Activated CD8-positive, alpha-beta memory T cell treated with anti-CD3 and anti-CD28 coated beads, Interleukin-2, amount 50 U/mL, for 24 hours (primary cell): ENCODE results near the gene SUN1.

Source experiments
- DNase-seq: peaks from one replicate; pipeline ENCODE4 v3.0.0-alpha.2; 2020; ENCODE audit errors: extremely low read depth

The SUN1 gene

DNA sequence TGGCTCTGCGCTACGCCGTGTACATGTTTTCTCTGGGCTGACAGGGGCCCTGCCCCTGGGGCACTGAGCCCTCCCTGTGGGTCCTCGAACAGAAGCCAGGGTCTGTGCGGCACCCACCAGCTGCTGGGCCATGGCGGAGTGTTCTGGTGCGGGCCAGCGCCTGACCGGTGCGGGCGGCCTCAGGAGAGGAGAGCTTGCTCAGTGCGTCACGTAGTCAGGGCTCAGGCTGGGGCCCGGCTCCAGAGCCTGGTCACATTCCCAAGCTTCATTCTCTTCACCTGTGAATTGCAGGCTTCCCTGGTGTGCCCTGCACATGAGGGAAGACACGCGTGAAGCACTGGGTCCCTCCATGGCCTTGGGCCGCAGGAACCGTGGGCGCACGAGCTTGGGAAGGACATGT is 59.5 kb downstream of the SUN1 start:
- DNase-seq: no peak

DNA sequence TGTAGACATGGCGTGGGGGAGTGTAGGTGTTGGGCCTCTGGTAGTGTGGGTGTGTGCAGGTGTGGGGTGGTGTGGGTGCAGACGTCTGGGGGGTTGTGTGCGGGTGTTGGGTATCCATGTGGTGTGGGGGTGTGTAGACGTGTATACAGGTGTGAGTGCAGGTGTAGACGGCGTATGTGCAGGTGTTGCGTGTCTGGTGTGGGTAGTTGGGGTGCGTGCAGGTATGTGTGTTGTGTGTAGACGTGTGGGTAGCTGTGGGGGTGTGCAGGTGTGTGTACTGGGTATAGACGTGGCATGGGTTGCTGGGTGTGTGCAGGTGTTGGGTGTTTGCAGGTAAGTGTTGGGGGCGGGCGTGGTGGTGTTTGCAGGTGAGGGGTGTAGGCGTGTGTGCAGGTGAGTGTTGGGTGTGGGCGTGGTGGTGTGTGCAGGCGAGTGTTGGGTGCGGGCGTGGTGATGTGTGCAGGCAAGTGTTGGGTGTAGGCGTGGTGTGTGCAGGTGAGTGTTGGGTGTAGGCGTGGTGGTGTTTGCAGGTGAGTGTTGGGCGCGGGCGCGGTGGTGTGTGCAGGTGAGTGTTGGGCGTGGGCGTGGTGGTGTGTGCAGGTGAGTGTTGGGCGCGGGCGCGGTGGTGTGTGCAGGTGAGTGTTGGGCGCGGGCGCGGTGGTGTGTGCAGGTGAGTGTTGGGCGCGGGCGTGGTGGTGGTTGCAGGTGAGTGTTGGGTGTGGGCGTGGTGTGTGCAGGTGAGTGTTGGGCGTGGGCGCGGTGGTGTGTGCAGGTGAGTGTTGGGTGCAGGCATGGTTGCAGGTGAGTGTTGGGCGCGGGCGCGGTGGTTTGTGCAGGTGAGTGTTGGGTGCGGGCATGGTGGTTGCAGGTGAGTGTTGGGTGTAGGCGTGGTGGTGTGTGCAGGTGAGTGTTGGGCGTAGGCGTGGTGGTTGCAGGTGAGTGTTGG is 60.6 kb downstream of the SUN1 start:
- DNase-seq: no peak

DNA sequence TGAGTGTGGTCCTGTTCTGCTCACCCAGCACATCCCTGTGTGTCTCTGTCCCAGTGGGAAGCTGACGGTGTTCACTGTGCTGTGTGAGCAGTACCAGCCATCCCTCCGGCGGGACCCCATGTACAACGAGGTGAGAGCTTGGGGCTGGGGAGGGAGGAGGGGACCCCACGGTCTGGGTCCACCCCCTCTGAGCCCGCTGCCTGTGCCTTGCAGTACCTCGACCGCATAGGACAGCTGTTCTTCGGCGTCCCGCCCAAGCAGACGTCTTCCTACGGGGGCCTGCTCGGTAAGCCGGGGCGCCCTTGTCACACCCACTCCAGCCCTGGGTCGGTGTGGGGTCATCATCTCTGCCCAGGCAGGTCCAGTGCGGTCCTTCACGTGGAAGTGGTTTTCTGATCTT is 61.4 kb downstream of the SUN1 start:
- no peak for DNase-seq

DNA sequence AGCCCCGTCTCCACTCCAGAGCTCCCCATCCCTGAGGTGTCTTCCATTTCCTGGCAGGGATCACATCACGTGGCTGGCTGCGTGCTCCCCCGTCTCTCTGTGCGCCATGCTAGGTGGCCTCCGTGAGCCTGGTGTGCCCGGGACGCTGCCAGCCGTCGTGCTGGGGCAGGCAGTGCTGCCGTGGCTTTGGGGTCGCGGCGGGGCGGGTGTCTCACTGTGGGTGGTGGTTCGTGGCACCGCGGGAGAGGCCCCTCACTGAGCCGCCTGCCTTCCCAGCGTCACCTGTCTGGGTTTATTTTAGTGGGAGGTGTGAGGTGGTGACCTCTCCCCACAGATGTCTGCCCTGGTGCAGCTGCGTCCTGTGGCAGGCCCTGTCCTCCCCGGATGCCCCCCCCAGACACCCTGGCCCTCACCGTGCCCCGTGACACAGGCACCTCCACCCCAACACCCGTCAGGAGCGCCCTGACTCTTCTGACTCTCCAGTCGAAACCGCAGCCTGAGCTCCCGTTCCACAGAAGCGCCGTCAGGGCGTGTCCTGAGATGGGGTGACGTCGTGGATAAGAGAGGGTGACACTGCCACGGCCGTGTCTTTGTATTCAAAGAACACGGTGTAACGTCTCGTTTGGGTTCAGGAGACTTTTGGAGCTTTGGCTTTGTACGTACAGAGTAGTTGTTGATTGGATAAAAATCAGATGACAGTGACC is 62.0 kb downstream of the SUN1 start:
- DNase-seq: no peak

DNA sequence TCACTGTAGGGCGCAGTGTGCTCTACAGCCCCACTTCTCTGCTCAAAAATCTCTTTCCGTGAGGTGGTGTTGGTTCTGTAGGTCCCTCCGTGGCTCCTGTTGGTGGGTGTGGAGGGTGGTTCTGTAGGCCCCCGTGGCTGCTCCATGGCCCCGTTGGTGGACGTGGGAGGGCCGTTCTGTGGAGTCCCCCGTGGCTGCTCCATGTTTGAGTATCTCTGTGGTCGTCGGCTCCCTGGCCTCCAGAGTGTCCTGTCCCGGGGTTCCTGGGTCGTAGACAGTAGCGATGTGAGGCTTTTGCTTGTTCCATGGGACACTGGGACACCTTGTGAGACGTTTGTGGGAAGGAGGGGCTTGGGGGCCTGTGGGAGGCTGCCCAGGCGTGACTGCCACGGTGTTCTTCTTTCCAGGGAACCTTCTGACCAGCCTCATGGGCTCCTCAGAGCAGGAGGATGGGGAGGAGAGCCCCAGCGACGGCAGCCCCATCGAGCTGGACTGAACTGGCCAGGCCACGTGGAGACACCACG is 62.7 kb downstream of the SUN1 start:
- DNase-seq: no peak

DNA sequence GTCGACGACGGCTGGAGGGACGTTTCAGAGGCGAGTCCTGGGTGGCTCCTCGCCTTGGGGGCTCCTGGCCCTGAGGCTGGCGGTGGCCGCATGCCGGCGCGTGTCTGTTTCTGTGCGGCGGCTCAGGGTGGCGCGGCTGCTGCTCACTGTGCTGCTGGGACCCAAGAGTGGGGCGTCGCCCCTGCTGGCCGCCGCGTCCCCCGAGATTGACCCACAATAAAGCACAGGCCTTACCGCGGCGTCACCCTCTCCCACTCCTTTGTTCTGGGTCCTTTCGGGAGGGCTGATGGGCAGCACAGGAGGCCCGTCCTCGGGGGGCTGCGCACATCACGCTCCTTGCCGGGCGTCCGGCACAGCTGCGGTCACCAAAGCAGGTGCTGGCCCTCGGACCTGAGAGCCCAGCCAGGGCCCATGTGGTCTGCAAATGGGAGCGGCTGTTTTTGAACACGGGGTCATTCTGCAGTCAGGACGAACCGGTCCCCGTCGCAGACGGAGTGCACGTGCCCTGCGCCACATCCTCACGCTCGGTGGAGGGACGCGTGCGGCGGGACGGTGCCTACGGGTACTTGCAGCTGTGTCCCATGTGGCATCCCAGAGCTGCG is 63.3 kb downstream of the SUN1 start:
- no peak for DNase-seq

DNA sequence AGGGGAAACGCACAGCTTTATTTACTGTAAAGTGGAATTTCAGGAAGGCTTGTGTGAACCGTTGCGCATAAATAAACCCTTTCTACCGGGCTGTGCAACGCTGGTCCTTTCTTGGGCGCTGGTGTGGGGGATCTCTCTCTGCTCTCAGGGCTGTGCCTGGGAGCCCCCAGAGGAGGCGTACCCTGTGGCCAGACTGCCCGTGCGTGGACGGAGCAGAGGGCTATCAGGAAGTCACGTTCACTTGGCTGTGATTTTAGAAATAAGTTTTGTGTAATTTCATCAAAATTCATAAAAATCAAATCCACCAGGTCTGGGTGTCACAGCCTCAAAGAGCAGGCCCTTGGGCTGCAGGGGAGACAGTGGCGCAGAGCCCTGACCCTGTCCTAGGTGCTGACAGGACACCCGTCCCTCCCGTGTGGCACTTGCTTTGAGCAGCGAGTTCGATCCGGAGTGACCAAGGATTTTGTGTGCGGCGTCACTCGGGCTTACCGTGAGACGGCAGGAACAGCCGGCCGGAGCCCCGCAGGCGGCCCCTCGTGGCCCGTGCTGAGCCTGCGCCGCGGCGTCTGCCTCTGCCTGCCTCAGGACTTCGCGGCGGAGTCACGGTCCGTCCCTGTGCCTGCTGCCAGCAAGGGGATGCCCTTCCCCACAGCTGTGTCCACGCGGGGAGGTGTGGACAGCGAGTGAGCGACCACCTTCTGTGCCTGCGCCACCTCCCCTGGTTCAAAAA is 64.2 kb downstream of the SUN1 start:
- no peak for DNase-seq

DNA sequence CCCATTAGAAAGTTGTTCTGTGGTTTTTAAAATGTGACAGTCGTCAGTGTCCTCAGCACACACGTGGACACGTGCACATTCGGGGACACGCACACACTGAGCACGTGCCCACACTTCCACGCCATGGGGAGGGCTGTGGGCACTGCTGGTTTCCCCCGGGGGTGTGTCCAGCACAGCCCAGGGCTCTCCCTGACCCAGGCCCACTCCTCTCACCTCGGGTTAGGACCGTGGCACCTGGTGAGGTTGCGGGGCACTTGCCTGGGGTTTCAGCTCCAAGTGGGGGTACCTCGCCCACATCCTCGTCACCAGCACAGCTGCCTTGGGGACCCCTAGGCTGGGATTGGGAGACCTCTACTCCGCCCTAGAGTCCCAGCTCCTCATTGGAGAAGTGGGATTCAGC is 64.8 kb downstream of the SUN1 start:
- DNase-seq: no peak

DNA sequence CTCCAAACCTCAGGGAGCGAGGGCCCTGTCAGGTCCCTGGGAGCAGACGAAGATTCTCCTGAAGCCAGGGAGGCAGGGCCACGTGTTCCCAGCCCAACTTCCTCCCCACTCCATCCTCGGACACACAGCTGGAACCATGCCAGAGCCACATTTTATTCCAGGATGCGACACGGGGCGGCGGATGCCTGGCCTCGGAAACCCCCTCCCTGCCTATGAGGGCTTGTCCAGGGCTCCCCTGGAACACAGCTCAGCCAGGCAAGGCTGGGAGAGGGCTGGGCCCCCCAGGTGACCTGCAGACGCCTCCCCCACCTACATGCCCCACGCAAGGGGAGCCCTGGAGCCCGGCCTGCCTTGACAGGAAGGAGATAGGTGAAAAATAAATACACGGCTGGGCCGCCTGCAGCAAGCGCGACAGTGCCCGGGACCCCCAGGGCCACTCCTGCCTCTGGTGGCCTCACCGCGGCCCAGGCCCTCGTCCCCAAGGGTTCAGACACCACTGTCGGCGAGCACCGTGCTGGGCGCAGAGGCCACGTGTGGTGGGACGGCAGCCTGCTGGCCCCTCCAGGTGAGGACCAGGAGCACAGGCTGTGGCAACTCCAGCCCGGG is 65.6 kb downstream of the SUN1 start:
- DNase-seq: no peak

DNA sequence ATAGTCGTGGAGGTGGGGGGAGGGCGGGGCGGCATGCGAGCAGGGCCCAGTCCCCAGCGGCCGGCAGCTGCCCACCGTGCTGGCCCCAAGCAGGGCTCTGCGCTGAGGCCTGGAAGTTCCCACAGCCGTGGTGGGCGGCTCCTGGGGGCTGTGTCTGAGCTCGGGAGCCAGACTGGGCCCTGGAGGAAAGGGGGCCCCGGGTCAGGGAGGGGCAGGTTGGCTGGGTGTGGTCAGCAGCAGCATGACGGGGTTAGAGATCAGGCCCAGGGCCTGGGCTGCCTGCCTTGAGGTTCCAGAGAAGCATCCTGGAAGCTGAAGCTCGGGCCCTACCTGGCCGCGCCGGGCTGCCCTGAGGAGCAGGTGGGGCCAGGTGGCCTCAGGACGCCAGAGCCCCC is 66.2 kb downstream of the SUN1 start:
- no peak for DNase-seq

DNA sequence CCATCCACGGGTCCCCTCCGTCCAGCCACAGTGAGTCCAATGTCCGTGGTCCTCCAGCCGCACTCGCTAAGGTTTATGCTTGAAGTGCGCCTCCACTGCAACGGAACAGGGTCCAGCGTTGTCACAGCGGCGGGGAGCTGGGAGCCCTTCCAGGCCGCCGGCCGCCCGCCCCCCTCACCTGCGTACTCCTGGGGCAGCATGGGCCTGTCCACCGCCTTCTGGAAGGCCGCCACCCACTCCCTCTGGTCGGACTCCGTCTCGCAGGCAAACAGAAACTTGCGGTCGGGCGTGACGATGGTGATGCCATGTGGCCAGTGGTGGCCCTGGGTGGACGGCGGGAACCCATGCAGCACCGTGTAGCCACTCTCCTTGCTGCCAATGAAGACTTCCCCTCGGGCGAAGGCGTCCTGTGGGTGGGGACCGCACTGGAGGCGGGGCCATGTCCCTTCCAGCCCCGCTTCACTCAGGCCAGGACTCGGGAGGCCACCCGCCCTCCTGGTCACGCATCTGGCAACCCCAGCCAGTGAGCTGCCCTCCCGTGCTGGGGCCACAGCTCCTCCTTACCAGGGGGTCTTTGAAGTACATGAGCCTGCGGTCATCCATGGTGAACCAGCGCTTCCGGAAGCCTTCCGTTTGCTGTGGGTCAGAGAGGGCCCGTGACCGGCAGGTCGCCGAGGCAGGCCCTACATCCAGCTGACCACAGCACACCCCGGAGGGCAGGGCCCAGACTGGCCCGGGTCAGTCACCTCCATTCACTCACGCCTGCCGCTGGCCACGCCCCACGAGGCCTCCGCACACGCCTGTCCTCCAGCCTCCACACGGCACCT is 66.8 kb downstream of the SUN1 start:
- no peak for DNase-seq

DNA sequence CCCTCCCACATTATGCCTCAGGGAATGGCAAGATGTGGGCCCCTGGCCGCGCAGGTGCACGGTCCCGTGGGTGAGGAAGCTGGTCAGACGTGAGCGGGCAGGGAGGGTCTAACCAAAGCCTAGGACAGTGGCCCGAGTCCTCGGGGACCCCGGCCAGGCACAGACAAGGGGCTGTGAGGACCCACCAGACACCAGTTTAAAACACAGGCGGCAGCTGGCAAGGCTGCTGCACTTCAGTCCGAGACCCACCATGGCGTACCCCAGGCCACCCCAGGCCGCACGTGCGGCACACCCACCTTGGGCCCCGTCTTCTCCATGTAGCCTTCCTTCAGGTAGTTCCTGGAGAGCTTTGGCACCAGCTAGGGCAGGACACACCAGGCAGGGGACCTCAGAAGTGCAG is 67.5 kb downstream of the SUN1 start:
- no peak for DNase-seq

DNA sequence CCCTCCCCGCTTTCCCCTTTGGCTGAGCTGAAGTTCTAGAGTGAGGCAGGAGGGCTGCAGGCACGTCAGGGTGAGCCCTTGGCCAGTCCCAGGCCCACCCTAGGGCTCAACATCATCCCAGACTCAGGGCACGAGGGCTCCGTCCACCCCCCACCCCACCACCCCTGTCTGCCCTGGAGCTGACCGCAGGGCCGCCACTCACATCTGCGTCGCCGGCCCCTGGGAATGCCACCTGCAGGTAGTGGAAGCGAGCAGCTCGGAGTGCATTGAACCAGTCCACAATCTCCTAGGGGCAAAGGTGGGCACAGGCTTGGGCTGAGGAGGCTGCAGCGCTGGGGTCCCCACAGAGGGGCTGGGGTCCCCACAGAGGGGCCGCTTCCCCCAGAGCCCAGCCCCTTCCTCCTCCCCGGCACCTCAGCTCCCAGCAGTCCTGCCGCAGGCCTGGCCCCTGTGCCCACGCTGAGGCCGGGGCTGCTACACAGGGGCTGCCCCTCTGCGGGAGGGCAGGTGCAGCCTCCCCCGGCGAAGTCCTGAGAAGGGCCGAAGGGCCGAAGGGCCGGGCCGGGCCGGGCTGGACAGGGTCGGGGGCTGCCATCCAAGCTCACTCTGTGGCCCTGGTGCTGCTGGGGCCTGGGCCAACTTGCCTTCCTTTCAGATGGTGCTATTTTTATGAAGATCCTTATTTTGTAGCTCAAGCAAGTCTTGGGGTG is 68.2 kb downstream of the SUN1 start:
- no peak for DNase-seq

DNA sequence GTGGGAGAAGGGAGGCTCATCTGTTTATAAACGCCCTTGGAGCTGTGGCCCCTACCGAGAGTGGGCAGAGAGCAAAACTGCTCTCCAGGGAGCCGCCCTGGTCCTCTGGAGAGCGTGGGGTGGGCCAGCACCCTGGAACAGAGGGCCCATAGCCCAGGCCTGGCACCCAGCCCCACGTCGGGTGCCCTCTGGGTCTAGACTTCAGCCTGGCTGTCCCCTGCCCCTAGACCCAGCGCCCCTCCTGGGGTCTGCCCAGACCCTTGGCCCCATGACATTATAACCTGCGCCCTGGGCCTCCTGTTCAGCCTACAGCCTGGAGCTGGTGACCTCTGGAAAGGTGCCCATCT is 68.7 kb downstream of the SUN1 start:
- no peak for DNase-seq

DNA sequence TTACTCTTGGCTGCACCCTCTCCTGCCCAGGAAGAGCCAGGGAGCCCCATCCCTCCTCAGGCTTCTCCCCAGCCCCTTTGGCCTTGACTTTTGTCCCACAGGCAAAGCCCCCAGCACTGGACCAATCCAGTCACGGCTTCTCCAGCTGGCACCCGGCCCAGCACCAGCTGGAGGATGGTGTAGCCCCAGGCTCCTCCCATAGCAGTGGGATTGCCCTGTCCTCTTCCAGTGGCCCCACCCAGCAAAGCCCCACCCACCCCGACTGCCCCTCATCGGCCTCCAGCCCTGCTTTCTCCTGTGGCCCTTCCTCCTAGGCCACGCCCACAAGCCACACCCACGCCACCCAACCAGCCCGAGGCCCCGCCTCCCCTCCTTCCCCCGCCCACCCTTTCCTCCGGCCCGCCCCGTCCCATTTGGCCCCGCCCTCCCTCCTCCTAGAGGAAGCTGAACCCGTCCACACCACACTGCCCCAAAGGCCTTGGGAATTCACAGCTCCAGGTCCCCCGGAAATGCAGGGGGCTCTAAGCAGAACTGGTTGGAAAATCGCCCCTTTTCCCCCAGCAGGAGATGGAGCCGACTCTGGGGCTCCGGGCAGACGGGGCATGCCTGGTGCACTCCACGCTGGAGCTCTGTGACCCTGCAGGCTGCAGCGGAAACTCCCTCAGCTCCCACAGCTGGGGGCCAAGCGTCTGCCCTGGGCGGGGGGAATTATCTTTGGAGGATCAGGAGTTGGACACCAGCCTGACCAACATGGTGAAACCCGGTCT is 69.3 kb downstream of the SUN1 start:
- DNase-seq: no peak

DNA sequence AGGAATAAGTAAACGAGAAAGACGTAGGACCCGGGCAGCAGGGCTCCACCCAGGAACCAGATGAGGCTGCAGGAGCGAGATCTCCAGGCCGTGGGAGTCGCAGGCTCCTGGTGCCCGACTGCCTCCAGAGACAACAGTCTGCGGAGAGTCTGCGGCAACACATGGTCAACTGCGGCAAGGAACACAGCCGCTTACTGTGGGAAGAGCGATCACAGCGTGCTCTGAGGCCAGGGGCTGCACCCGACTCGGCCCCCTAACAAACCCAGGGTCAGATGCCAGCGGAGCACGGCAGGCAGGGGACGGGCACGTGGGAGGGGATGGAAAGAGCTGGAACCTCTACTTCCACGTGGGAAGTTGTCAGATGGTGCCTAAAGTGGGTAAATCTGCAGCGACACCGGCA is 70.7 kb downstream of the SUN1 start:
- DNase-seq: no peak

DNA sequence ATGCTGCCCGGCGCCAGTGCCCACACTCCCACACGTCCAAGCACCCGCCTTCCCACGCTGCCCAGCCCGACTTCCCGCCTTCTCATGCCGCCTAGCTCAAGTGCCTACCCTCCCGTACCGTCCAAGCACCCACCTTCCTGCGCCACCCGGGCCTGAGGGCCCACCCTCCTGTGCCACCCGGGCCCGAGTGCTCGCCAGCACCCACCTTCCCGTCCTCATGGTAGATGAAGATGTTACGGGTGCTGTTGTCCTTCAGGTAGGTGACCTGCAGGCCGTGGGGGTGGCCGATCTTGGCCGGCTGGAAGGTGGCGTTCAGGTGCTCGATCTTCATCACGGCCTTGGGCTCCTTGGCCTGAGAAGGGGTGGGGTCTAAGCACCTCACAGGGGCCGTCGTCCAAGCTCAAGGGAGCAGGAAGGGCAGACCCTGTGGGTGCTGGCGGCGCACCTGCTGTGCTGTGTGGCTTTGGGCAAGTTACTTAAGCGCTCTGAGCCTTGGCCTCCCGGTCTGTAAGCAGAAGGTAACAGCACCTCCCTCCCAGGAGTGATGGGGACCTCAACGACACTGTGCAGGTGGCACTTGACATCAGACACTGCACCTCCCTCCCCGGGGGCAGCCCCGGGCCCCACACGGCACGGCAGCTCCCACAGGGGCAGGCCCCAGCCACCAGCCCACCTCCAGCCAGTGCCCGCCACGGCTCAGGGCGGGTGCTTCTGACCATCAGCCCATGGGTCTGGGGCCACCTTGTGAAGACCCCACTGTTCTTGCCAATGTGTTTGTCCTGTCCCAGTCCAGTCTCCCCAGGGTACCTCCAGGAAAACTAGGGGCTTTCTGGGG is 71.9 kb downstream of the SUN1 start:
- DNase-seq: no peak

DNA sequence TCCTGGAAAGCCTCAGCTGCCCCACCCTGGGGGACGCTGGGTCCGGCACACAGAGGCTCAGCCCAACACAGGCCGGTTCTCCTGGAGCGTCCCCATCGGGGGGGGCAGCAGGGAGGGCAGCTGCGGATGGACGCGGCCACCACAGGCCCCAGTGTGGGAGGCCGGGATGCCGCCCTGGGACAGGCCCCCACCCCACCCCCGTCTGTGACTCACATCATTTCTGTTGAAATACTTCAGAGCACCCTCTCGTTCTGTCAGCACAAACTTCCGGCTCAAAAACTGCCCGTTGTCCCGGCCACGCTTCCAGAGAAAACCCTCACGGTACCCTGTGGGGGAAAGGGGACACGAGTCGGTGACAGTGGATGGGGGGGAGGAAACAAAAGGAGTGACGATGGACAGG is 72.6 kb downstream of the SUN1 start:
- no peak for DNase-seq
